GM19023 (cell line): ENCODE data around the gene SMIM41.

Source experiments
- ATAC-seq: cut with Tn5 transposase; IDR thresholded peaks from one replicate; pipeline ENCODE4 v1.9.1; 2021; ENCODE audit warnings: mild to moderate bottlenecking, moderate library complexity; ENCODE audit not compliant: unreplicated experiment

SMIM41 gene

GRCh38 chr12:52079576-52080402, at the start of gene SMIM41:
TSS of gene SMIM41 (plus strand) at chr12:52079704. CDS start at chr12:52079780, 76 bp downstream.
- no peak for ATAC-seq

- no peak for ATAC-seq
Measured at GRCh38 chr12:52032446-52032803, 47.1 kb upstream of the SMIM41 start.

DNA sequence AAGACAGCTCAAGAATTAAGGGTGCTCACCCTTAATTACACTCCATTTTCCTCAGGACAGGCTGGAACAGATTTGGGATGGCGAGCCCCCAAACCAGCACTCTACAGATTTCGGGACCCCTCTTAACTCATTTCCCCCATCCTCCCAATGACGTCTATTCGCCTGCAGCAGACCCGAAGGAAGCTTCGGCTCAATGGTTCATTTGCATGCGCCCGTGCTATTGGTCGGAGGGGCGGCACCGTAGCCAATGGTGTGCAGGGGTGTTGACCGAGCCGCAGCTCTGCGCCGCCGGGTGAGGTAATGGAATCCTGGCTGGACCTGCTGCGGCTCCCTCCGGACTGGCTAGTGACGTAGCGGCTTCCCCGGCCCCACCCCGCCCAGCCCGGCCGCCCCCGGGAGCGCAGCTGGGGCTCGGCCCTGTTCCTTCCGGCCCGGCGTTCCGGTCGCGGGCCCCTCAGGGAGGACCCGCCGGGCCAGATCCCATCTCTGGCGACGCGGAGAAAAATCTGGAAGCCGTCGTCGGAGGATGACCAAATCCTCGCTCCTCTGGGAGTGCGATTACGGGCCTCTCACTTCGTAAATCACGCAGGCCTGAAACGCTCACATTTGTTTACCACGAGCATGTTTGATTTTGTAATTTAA, 46.6 kb upstream of the SMIM41 start:
- ATAC-seq, result peak; percentile 94

GRCh38 chr12:52033446-52034140, 45.9 kb upstream of the SMIM41 start:
- ATAC-seq, result no peak

DNA sequence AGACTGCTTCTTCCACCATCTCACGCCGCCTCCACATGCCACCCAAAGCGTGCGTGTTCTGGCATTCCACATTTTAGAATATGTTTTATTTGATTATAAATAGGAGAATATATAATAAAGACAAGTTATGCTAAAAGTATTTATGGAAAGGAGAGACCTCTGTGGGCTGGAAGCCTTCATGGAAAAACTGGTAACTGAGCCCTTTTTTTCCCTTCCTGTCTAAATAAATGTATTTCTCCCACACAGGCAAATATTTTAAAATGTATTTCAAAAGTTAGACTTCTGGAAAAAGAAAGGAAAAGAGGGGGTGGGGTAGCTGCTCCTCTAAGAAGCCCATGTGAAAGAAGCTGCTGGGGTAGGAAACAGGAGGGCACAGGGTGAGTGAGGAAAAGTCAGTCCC, 44.3 kb upstream of the SMIM41 start:
- no peak for ATAC-seq

- no peak for ATAC-seq
Measured at GRCh38 chr12:52035926-52036325, 43.6 kb upstream of the SMIM41 start.

- ATAC-seq, result peak; percentile 31
Measured at GRCh38 chr12:52036587-52037171, 42.8 kb upstream of the SMIM41 start.

DNA sequence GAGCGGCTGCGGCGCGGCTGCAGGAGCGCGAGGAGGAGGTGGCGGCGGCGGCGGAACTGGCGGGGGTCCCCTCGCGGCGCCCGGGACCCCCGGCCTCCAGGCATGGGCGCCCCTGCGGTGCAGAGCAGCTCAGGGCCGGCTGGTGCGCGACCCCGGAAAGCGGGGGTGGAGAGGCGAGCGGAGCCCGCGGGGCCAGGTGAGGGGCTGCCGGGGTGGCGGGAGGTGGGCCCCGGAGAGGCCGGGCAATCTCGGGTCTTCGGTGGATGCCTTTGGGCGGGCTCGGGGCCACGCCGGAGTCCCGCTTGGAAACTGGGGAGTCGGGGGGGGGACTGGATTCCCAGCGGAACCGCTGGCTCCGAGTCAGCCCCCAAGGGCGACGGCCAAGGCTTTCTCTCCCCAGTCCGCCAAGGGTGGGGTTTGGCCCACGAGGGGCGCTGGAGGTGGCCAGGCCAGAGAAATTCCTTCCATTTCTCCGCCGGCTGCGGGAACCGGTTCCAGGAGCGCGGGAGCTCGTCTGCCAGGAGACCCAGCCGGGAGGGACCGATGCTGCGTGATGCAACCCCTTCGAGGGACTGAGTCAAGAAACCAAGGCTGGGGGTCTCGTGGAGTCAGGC, 42.1 kb upstream of the SMIM41 start:
- ATAC-seq, result no peak

- no peak for ATAC-seq
Measured at GRCh38 chr12:52038447-52038846, 41.1 kb upstream of the SMIM41 start.

GRCh38 chr12:52041035-52041434, 38.5 kb upstream of the SMIM41 start:
- no peak for ATAC-seq

DNA sequence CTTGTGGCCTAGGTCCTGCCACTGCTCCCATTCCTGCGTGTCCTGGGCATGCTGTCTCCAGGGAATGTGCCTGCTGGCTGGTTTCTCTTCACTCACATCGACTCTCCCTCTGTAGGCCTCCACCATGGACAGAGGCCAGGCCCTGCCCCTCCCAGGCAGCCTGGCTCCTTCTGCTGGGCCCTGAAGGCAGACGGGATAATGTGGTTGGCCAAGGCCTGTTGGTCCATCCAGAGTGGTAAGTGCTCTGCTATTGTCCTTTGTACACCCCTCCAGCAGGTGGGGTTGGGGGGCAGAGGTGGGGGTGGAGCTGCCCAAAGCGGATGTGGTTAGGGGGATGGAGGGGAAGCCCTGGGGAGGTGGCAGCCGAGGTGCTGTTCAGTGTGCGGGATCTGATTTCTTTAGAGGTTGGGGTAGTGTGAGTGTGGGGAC, 37.8 kb upstream of the SMIM41 start:
- no peak for ATAC-seq

DNA sequence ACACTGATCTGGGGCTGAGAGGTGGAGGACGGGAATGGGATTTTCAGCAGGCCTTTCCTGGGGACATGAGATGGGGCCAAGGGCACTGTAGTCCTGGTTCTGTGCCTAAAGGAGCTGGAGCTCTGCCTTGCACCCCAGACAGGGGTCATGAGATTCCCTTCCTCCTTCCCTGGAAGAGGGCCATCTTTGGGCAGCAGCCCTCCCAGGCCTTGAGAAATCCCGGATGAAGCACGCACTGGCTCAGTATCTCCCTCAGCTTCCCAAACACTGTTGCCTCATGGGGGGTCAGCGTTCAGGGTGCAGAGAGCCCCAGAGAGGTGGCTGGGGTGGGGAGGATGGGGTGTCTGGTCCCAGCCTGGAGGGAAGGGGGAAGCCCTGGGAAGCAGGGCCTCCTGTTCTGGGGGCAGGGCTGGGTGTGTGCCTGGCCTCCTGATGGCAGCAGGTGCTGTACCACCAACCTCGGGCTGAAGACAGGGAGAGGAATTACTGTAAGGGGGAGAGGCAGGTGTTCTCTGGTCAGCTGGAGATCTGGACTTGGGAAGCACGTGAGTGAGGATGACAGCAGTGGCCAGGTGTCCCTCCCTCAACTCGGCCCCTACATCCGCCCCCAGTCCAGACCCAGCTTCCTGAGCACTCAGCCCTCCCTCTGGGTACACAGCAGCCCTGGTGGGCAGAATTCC, 36.7 kb upstream of the SMIM41 start:
- no peak for ATAC-seq

GRCh38 chr12:52043386-52044212, 35.9 kb upstream of the SMIM41 start:
- ATAC-seq, result no peak

DNA sequence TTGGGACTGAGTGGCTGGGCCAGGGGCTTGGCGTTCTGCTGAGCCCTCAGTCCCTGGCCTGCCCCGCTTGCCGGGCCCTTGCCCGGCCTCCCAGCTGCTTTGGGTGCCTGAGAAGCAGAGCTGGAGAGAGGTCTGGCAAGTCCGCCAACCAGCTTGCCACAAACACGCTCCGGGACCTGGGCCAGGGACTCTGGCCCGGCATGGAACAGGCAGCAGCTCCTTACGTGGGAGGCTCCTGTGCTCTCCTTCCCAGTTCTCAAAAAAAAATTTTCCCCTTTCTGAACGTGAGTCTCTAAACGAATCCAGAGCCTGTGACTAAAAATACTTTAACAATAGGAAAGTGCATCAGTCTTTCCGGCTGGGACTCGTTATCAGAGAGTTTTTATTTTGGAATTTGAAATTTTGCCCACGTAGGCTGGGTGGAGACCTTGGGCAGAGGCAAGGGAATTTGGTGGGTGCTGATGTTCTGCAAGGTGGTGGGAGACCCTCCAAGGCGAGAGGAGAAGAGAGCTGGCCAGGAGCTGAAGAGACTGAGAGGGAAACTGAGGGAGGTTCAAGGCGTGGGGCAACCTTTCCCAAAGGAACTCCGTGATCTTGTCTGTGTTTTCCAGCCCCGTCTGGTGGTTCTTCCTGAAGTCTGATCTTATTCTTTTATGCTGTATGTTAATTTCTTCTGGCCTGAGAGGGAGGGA, 35.1 kb upstream of the SMIM41 start:
- ATAC-seq, result no peak

DNA sequence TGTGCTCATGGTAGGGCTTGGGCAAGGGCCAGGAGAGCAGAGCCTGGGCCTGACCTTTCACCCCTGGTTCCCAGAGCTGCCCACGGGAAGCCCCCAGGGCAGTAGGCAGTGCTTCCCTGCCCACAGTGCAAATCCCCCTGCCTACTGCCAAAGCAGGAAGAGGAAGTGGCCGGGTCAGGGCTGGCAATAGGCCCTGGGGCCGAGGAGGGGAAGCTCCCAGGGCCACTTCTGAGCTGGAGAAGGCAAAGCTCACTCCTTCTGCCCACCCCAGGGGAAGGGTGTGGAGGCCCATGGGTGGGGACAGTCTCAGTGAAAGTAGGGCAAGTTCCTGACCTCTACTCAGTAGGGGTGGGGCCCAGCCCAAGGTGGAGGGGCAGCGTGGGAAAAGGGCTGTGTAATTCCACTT, 33.7 kb upstream of the SMIM41 start:
- ATAC-seq, result no peak

GRCh38 chr12:52046859-52047258, 32.6 kb upstream of the SMIM41 start:
- ATAC-seq, result no peak

DNA sequence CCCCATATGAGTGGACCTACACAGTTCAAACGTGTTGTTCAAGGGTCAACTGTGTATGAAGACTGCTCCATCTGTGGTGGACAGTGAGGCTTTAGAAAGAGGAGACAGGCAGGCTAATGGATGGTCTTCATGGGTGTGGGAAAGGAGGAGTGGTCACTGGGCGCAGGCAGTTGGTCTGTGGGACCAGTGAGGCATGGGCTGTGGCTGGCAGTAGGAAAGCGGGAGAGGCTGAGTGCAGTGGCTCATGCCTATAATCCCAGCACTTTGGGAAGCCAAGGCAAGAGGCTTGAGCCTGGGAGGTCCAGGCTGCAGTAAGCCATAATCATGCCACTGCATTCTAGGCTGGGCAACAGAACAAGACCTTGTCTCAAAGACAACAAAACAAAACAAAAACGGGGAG, 30.2 kb upstream of the SMIM41 start:
- no peak for ATAC-seq

- ATAC-seq, result no peak
Measured at GRCh38 chr12:52049688-52050087, 29.8 kb upstream of the SMIM41 start.

GRCh38 chr12:52050116-52050757, 29.3 kb upstream of the SMIM41 start:
- no peak for ATAC-seq
